ENCODE data around the gene PCSK6.

DNA sequence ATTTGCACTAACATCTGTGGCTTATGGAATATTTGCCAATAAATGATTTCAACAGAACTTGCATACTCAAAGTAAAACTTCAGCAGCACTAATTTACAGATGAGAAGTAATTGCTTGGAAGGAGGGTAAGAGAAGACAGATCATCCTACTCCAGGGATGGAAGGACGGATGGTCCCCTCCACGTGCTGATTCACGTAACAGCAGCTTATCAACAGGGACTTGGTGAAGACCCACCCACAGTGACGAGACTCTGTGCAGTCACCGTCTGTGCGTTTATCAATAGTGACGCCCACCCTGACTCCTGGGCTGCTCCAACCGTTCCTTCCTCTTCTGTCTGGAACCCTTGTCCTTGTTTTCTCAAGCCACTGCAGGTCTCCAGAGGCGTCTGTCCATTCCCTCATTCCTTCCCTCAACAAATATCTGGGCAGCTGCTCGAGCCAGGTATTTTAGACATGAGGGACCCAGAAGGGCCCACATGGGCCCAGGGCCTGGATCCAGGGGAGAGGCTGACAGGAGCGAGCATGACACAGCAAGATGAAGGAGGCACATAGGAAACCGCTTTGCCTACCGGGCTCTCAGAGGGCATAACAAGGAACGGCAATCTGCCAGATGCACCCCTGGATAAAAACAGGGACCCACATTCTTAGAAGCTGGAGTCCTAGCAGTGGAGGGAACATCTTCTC is 33.3 kb downstream of the PCSK6 start:
- TF ChIP-seq ELF4 (IDR thresholded peaks at IDR 0.05) (no peak), SP1 (IDR thresholded peaks at IDR 0.05) (no peak), FOXM1 (IDR thresholded peaks at IDR 0.05; ENCODE audit: borderline replicate concordance) (no peak), ARNT (IDR thresholded peaks at IDR 0.05) (no peak), SUZ12 (IDR thresholded peaks at IDR 0.05) (no peak)
- TF ChIP-seq, protein P1, sequence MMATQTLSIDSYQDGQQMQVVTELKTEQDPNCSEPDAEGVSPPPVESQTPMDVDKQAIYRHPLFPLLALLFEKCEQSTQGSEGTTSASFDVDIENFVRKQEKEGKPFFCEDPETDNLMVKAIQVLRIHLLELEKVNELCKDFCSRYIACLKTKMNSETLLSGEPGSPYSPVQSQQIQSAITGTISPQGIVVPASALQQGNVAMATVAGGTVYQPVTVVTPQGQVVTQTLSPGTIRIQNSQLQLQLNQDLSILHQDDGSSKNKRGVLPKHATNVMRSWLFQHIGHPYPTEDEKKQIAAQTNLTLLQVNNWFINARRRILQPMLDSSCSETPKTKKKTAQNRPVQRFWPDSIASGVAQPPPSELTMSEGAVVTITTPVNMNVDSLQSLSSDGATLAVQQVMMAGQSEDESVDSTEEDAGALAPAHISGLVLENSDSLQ (IDR thresholded peaks at IDR 0.05) = no peak
